SK-N-MC (cell line): ENCODE results near the gene ZCCHC3.

Experiments used
- EZH2 ChIP-seq: fragments of 200-600 bp; sonication (generic); IDR thresholded peaks from one replicate; pipeline ENCODE4 v1.6.1; 2017; ENCODE audit warnings: antibody characterized with exemption
- FOXP2 ChIP-seq: optimal IDR thresholded peaks from 2 replicates; pipeline ENCODE3; 2011; ENCODE audit warnings: mild to moderate bottlenecking, moderate library complexity; ENCODE audit not compliant: insufficient read depth; ENCODE audit errors: extremely low read length, control extremely low read depth
- POLR2AphosphoS5 ChIP-seq: IDR thresholded peaks from 2 replicates; pipeline ENCODE4 v1.6.1; 2012; ENCODE audit warnings: mild to moderate bottlenecking, low read depth, low read length, borderline replicate concordance

DNA sequence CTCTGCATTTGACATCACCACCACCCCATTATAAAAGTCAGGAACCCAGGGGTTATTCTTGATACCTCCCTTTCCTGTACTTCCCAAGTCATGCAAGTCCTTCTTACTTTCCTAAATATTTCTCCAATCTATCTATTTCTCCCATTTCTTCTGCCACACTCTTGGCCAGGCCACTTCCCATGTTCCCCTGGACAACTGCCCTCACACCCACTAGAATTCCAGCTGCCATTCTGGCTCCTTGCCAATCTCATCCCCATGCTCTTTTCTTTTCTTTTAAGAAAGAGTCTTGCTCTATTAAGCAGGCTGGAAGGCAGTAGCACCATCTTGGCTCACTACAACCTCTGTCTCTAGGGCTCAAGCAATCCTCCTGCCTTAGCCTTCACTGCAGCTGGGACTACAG, 24.7 kb upstream of the ZCCHC3 start:
- TF ChIP-seq EZH2 = no peak
- no peak for TF ChIP-seq POLR2AphosphoS5
- no peak for TF ChIP-seq FOXP2
